Pancreas (tissue), 10 donors: ENCODE data around the gene ARVCF. TPM values are rescaled to one million over a fixed set of nuclear protein-coding genes. Genes with fewer than 3 reads are reported as not detected.

Experiments used
- ATAC-seq, 4 donors: fragments of 200-7000 bp; cut with Tn5 transposase; one replicate each; pipeline versions ENCODE4 v1.8.0 to v1.9.1; 2020; ENCODE audit warnings: mild to moderate bottlenecking in 4 of 4, moderate library complexity in 4 of 4
- DNase-seq, 6 donors: peaks; one replicate each; pipeline ENCODE4 v3.0.0-alpha.2; 2020
- FAIRE-seq: peaks from 2 replicates; lab custom pipeline; 2012; peaks lifted over from hg19 to GRCh38; lab: Jason Lieb, UNC
- H3K27ac ChIP-seq, 4 donors: fragments of 200-600 bp; sonication (generic); 1 replicate in 3 of 4; 2 replicates in 1 of 4; pipeline versions ENCODE4 v1.5.0 to v1.8.0; 2020
- H3K27me3 ChIP-seq, 4 donors: fragments of 200-600 bp; one replicate each; pipeline ENCODE4 v1.8.0; 2021
- H3K36me3 ChIP-seq, 3 donors: fragments of 200-600 bp; sonication (generic) in 1 of 3; one replicate each; pipeline versions ENCODE4 v1.5.0 to v1.8.0; 2020 to 2021
- H3K4me1 ChIP-seq, 3 donors: fragments of 200-600 bp; one replicate each; pipeline ENCODE4 v1.8.0; 2021
- H3K4me3 ChIP-seq, 4 donors: fragments of 200-600 bp; sonication (generic) in 2 of 4; one replicate each; pipeline versions ENCODE4 v1.5.0 to v1.8.0; 2020 to 2021
- H3K9me3 ChIP-seq, 4 donors: fragments of 200-600 bp; one replicate each; pipeline ENCODE4 v1.8.0; 2021
- CTCF ChIP-seq, 4 donors: fragments of 200-600 bp; sonication (generic) in 3 of 4; IDR thresholded peaks; one replicate each; pipeline versions ENCODE4 v1.5.0 to v1.8.0; 2021; ENCODE audit warnings: antibody characterized with exemption in 4 of 4
- WGBS, 2 donors: extraction: QIAGEN DNeasy Blood & Tissue Kit; methylation state at CpG; one replicate each; pipeline ENCODE4 v1.1.7; 2013; 5-methylcytosine and 5-hydroxymethylcytosine counted together
- intact Hi-C, 3 donors: fragments of 100-400 bp; cut with DNase I; formaldehyde crosslinking; loops; one replicate each; pipeline versions ENCODE4 v1.11.1 to v1.14.2; 2022
- polyA plus RNA-seq, 2 donors: library from polyadenylated mRNA; stranded (reverse); fragments of 200-250 nt; gene quantifications; one replicate each; pipeline ENCODE4 v1.2.3, GENCODE V29; 2013
- total RNA-seq, 6 donors: library from RNA; stranded (reverse); fragmentation: NEBNext Ultra II Directional in 4 of 6; extraction: Animal tissue kit (Norgen Biotek cat#: 25700) in 4 of 6; gene quantifications; one replicate each; pipeline versions ENCODE4 v1.2.1 to v1.2.4, GENCODE V29; 2021 to 2023
- donor health status: healthy with polysubstance abuse.
- donor health status: DM: no; HTN: no; CAD: no; lungs with moderate emphysema.
- donor health status: DM: no; HTN: no; CAD: no.
- donor health status: control.
- donor health status: control.
- donor health status: Bipolar disorder and iron deficiency.
- donor health status: DM: yes; HTN: yes; CAD: no.
- donor health status: DM: no; HTN: no; CAD: no.
- donor health status: DM: no; HTN: no; CAD: no.
- donor health status: DM: yes; HTN: yes; CAD: no.

Gene ARVCF
- total and polyA plus RNA-seq, 8 donors = 5.0 to 57.8 (median 13.0) TPM

GRCh38 chr22:20044495-20045151 is 28.0 kb upstream of the ARVCF start:
- no peak for DNase-seq
- intact Hi-C loops = no loop called here
- ATAC-seq = no peak
- Histone ChIP-seq H3K36me3 (peaks cover 0 to 8% (median 0%) of the 10 kb centered on the region in 3 donors), H3K4me3 (no peak overlapping the region), H3K27ac (no peak overlapping the region), H3K9me3 (no peaks in the 10 kb centered on the region), H3K27me3 (no peaks in the 10 kb centered on the region), H3K4me1 (no peaks in the 10 kb centered on the region)
- WGBS, 2 donors = 85 to 86% methylated on average over 10 of the region's 10 CpGs
- no peak for TF ChIP-seq CTCF (IDR thresholded peaks at IDR 0.05)
- no peak for FAIRE-seq

- H3K36me3 ChIP-seq = peaks cover 0 to 8% (median 0%) of the 10 kb centered on the region in 3 donors
- no peak for TF ChIP-seq CTCF (IDR thresholded peaks at IDR 0.05)
- 88 to 96% methylated on average over 7 of the region's 7 CpGs for WGBS, 2 donors
Measured at GRCh38 chr22:20043997-20044342, 27.3 kb upstream of the ARVCF start.

GRCh38 chr22:20043057-20043996 is 26.7 kb upstream of the ARVCF start:
- Histone ChIP-seq H3K4me1 (no peaks in the 10 kb centered on the region), H3K9me3 (no peaks in the 10 kb centered on the region), H3K27me3 (no peaks in the 10 kb centered on the region), H3K36me3 (peaks cover 0 to 8% (median 0%) of the 10 kb centered on the region in 3 donors), H3K4me3 (no peak overlapping the region), H3K27ac (no peak overlapping the region)
- peak in 1 of 6 donors; percentile 42 for DNase-seq
- WGBS, 2 donors = 92 to 95% methylated on average over 26 of the region's 26 CpGs
- no peak for FAIRE-seq
- TF ChIP-seq CTCF (IDR thresholded peaks at IDR 0.05) = no peak
- ATAC-seq = no peak
- intact Hi-C loops = no loop called here

More at GRCh38 chr22:20043997-20044342, 27.3 kb upstream of the ARVCF start:
- no peaks in the 10 kb centered on the region for H3K4me1 ChIP-seq
- H3K4me3 ChIP-seq = no peak overlapping the region
- DNase-seq = no peak
- no peaks in the 10 kb centered on the region for H3K9me3 ChIP-seq
- H3K27me3 ChIP-seq = no peaks in the 10 kb centered on the region
- FAIRE-seq = no peak
- no peak overlapping the region for H3K27ac ChIP-seq
- no peak for ATAC-seq
- intact Hi-C loops = no loop called here

GRCh38 chr22:20040327-20041200 is 23.9 kb upstream of the ARVCF start:
- FAIRE-seq (no peak), ATAC-seq (no peak), DNase-seq (peak in 1 of 6 donors; percentile 43)
- intact Hi-C loops = no loop called here
- no peak overlapping the region for H3K4me3 ChIP-seq
- 97% methylated on average over 7 of the region's 7 CpGs for WGBS, 2 donors
- no peaks in the 10 kb centered on the region for H3K4me1 ChIP-seq
- no peaks in the 10 kb centered on the region for H3K27me3 ChIP-seq
- H3K9me3 ChIP-seq = no peaks in the 10 kb centered on the region
- TF ChIP-seq CTCF (IDR thresholded peaks at IDR 0.05) = no peak
- H3K27ac ChIP-seq = no peak overlapping the region
- peaks cover 0 to 4% (median 0%) of the 10 kb centered on the region in 3 donors for H3K36me3 ChIP-seq
